GM19023 (cell line): Measurements from ENCODE around the gene MFSD8.
"Not testable (repeated sequence)": the region's sequence is repeated elsewhere in the genome, so short reads cannot be mapped to it uniquely, and the experiment has no call there.

Experiments
- ATAC-seq: cut with Tn5 transposase; IDR thresholded peaks from one replicate; pipeline ENCODE4 v1.9.1; 2021; ENCODE audit warnings: mild to moderate bottlenecking, moderate library complexity; ENCODE audit not compliant: unreplicated experiment

MFSD8 gene, protein sequence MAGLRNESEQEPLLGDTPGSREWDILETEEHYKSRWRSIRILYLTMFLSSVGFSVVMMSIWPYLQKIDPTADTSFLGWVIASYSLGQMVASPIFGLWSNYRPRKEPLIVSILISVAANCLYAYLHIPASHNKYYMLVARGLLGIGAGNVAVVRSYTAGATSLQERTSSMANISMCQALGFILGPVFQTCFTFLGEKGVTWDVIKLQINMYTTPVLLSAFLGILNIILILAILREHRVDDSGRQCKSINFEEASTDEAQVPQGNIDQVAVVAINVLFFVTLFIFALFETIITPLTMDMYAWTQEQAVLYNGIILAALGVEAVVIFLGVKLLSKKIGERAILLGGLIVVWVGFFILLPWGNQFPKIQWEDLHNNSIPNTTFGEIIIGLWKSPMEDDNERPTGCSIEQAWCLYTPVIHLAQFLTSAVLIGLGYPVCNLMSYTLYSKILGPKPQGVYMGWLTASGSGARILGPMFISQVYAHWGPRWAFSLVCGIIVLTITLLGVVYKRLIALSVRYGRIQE

DNA sequence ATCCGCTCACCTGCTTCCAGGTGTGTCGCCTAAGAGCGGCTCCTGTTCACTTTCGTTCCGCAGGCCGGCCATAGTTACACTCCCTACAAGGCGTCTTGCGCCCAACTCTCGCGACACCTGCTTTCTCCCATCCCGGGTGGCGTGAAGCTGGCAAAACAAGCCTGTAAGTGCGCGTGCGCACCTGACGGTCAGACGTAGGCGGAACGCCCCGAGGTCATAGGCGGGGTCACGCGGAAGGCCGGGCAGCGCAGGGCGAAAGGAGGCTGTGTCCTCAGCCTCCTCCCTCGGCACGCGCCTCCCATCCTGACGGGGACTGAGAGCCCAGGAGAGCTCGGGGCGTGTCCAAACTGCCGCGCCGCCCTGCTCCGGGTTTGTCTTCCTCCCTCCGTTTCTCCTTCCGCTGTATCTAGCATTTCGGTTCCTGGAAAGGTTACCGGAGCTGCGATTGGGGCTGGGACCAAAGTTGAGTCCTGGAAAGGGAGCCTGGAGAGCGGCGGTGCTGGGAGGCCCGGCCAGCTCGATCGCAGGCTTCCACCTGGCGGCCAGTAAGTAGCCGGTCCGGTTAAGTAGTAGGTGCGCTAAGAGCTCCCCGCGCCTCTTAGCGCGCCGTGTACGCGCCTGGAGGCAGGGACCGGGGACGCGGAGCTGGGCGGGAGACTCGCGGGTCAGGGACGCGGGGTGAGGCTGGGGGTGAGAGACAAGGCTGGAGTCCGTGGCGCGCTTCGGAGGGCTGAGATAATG, at the start of gene MFSD8, which contains the start of gene ABHD18:
MFSD8 (minus strand) TSS at position 112 of the 741 bp plus-strand sequence; CDS start at position 72, 40 bp downstream.
ABHD18 (plus strand) TSS at position 345 of the 741 bp plus-strand sequence. CDS start 17,550 bp downstream, outside the sequence.
- peak; percentile 95 for ATAC-seq

DNA sequence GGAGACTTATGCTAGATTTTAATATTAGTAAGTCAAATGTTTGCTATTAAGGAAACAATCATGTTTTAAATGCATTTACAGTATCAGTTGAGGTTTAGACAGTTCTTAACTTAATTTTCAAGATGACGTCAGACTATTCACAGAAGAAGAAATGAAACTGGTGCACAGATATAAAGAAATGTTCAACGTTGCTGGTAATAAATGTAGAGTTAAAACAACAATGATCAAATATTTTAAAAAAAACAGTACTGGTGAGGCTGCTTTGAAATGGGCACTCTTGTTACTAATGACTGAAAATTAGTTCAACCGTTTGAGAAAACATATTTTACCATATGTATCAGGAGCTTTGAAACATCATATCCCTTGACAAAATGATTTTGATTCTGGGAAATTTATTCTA, 44.5 kb upstream of the MFSD8 start:
- ATAC-seq, result no peak

DNA sequence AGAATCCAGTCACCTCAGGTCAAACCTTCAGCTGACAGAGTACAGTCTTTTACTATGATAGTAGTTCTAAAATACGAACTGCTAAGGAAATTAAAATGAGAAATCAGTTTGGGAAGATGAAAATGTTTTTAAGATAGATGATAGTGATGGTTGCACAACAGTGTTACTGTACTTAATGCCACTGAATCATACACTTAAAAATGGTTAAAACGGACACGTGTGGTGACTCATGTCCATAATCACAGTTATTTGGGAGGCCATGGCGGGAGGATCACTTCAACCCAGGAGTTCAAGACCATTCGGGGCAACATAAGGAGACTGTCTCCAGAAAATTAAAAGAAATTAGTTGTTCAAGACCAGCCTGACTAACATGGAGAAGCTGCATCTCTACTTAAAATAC, 41.6 kb upstream of the MFSD8 start:
- no peak for ATAC-seq

DNA sequence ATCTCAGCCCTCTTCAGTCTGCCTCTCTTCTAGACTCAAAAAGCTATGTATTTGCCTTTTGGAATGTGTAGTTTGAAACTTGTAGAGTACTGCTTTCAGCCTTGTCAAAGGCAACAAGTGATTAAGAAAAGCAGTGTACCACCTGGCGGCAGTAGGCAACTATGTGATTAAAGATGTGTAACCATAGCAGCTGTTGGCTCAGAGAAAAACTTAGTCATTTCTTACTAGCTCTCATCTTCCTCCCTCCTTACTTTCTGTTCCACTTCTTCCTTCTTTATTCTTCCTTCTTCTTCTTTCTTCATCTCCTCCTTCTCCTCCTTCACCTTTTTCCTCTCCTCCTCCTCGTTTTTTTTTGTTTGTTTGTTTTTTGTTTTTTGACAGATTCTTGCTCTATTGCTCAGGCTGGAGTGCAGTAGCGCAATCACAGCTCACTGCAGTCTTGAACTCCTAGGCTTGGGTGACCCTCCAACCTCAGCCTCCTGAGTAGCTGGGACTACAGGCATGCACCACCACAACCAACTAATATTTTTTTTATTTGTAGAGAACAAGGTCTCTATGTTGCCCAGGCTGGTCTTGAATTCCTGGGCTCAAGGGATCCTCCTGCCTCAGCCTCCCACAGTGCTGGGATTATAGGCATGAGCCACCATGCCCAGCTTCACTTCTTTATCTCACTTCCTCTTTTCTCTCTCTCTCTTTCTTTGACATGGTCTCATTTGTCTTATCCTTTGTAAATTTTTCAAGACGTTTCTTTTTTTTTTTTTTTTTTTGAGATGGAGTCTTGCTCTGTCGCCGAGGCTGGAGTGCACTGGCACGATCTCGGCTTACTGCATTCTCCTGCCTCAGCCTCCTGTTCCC, 32.8 kb upstream of the MFSD8 start:
- ATAC-seq, result peak; percentile 98

DNA sequence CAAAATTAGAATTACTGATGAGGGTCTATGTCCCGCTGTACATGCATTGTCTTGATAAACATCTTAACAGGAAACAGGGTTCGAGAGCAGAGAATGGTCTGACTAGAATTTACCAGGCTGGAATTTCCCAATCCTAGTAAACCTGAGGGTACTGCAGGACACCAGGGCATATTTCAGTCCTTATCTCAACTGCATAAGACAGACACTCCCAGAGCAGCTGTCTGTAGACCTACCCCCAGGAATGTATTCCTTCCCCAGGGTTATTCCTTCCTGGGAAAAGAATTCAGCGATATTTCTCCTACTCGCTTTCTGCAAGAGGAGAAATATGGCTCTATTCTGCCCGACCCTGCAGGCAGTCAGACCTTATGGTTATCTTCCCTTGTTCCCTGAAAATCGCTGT, 31.5 kb upstream of the MFSD8 start:
- ATAC-seq, result not testable (repeated sequence)

DNA sequence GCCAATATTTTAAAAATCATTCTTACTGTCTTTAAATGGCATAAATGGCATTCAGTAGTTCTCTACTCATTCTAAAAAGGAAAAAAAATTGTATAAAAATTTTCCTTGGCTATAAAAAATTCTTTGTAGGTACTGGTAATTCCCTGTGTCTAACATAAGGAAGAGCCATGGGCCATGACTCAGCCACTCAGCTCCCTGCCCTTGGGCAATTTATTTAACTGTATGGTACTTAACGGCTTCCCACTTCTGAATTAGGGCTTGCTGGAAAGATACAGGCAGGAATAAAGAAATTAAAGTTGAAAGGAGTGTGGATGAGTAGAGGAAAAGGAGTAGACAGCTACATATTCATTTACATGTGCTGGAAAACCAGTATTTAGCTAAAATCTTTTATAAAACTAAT, 30.8 kb upstream of the MFSD8 start:
- ATAC-seq, result no peak

DNA sequence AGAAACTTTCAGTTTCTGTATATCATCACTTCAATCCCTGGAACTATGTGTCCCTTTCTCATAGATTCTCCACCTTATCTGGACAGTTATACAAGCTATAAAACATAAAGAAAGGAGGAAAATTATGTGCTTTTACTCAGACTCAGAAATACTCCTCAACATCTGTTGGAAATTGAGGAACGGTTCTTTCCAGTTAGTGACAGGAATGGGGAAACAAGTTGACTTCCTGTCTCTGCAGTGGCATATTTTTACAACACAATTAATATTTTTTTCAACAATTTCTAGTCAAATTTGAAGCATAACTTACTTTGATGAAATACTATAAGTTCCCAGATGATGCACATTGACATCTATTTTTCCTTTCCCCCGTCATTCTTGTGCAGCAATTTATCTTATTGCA, 28.2 kb upstream of the MFSD8 start:
- no peak for ATAC-seq

DNA sequence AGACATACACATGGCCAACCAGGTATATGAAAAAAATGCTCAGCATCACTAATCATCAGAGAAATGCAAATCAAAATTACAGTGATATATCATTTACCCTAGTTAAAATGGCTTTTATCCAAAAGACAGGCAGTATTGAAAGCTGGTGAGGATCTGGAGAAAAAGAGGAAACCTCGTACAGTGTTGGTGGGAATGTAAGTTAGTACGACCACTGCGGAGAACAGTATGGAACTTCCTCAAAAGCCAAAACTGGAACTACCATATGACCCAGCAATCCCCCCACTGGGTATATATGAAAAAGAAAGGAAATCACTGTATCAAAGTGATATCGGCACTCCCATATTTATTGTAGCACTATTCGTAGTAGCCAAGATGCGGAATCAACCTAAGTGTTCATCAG, 23.7 kb upstream of the MFSD8 start:
- ATAC-seq, result no peak

DNA sequence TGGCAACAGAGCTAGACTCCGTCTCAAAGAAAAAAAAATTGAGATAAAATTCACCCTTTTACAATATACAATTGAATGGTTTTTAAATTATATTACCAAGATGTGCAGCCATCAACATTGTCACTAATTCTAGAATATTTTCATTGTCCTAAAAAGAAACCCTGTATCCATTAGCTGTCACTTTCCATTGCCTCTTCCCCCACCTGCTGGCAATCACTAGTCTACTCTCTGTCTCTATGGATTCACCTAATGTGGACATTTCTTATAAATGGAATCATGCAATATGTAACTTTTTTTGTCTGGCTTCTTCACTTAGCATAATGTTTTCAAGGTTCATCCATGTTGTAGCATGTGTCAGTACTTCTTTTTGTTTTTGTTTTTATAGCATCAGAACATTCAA, 21.0 kb upstream of the MFSD8 start:
- ATAC-seq, result no peak

DNA sequence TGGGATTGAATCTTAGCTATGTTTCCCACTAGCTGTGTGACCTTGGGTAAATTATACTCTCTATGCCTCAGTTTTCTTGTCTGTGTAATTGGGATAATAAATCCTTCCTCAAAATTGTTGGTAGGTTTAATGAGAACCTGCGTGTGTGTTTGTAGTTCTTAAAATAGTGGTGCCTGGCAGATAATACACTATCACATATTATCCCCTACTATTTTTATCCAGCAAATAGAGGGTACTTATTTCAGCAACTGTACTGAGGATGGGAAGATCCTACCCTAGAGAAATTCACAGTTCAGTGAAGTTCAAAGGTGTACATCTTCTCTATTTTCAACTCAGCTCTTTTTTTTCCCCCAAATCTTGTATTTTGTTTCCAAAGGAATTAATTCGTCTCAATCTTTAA, 17.5 kb upstream of the MFSD8 start:
- ATAC-seq, result no peak

DNA sequence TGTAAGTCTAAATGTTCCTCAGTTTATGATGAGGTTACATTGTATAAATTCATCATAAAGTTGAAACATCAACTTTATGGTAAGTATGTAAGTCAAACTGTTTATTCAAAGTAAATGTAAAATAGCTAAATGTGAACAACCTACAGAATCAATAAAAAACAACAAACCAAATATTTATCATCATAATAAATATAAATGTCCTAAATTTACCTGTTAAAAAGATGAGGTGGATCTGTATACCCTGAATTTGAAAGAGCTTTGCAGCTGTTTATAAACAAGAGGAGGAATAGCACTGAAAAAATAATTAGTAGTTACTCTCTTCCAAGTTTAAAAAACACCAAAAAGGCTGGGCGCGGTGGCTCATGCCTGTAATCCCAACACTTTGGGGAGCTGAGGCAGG, 14.0 kb upstream of the MFSD8 start:
- ATAC-seq, result no peak

DNA sequence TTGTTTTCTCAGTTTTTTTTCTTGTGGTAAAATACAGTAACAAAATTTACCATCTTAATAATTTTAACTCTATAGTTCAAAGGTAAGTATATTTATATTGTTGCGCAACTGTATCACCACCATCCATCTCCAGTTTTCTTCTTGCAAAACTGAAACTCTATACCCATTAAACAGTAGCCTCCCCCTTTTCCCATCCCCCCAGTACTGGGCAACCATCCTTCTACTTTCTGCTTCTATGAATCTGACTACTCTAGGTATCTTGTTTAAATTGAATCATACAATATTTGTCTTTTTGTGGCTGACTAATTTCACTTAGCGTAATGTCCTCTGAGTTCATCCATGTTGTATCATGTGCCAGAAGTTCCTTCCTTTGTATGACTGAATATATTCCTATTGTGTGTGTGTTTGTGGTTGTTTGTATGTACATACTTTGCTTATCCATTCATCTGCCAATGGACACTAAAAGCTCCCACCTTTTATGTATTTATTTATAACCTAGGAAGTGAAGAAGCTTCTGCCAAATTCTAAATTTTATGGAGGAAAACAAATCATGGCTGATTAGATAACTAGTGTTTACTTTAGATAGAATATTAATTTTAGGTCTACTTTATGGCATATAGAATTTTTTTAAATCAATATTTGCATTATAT, 10.3 kb upstream of the MFSD8 start:
- no peak for ATAC-seq

DNA sequence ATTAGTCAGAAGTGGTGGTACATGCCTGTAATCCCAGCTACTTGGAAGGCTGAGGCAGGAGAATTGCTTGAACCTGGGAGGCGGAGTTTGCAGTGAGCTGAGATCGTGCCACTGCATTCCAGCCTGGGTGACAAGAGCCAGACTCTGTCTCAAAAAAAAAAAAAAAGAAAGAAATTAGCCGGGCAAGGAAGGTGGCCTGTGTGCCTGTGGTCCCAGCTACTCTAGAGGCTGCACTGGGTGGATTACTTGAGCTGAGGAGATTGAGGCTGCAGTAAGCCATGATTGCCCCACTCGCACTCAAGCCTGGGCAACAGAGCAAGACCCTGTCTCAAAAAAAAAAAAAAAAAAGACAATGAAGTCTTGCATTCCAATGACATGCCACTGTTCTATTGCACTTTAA, 6.0 kb upstream of the MFSD8 start:
- ATAC-seq, result not testable (repeated sequence)

DNA sequence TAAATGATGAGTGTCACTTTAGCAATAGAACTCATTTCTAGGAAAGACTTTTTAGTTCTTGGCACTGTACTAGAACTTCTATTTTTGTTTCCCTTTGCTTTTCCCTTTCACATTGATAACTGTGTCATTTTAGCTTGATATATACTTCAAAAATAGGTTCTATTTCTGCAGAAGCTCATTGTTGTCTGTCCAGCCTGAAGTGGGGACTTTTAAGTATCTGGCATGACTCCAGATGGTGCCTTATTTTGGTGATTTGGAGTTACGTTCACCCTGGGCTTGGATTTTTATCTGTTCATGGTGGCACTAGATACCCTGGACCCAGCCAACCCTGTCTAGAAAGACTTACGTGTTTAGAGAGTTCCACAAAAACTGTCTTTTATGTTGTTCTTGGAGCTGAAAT, 3.6 kb upstream of the MFSD8 start:
- ATAC-seq, result no peak

DNA sequence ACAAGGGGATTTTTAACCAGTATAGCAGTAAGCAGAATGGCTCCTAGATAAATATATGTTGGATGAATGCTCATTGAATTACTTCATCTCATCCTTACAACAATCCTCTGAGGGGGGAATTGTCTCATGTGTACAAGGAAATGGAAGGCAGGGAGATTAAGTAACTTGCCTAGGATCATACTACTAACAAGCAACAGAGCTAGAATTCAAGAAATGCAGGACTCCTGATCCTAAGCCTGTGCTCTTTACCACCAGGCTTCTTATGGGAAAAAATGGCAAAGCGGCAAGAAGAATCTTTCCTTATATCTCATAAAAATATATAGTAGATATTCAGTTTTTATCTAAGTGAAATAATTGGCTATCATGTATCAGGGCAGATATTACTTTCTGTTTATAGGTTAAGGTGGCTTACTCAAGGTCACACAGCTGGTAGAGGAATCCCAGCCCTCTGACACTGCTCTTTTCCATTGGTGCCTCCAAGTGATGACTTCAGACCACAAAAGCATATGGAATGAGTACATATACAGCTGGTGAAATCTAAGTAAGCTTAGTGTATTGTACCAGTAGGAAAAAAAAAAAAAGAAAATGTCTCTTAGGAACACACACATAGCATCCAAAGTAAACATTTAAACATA, 2.3 kb upstream of the MFSD8 start:
- ATAC-seq, result no peak

DNA sequence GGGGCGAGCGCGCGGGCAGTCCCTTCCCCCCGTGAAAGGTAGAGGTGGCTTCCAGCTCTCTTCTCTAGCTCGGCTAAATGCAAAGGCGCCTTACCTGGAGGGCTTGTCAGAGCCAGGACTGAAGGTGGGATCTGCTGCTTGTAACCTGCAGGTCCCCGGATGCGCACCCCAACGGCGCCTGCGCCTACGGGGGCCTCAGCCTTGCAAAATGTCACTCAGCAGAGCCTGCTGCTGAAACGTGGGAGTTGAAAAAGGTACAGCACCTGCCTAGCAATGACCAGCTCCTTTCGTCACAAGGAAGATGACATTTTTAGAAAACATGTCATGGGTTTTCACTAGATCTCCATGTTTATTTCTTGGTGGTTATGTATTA, 816 bp upstream of the MFSD8 start:
- ATAC-seq, result peak; percentile 26

DNA sequence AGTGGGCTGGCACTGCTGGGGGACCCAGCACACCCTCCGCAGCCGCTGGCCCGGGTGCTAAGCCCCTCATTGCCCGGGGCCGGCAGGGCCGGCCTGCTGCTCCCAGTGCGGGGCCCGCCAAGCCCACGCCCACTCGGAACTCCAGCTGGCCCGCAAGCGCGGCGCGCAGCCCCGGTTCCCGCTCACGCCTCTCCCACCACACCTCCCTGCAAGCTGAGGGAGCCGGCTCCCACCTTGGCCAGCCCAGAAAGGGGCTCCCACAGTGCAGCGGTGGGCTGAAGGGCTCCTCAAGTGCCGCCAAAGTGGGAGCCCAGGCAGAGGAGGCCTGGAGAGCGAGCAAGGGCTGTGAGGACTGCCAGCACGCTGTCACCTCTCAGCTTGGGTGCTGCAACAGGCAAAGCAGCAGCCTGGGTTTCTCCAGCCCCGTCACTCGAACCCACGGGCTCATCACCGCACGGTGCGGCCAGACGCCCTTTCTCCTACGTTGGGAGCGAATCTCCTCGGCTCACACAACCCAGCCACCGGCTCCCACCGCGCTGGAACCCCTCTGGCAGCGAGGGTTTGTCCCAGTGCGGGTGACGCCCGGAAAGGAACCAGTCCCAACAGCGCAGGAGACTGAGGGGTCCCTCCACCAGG, 429 bp downstream of the MFSD8 start:
- peak; percentile 13 for ATAC-seq

DNA sequence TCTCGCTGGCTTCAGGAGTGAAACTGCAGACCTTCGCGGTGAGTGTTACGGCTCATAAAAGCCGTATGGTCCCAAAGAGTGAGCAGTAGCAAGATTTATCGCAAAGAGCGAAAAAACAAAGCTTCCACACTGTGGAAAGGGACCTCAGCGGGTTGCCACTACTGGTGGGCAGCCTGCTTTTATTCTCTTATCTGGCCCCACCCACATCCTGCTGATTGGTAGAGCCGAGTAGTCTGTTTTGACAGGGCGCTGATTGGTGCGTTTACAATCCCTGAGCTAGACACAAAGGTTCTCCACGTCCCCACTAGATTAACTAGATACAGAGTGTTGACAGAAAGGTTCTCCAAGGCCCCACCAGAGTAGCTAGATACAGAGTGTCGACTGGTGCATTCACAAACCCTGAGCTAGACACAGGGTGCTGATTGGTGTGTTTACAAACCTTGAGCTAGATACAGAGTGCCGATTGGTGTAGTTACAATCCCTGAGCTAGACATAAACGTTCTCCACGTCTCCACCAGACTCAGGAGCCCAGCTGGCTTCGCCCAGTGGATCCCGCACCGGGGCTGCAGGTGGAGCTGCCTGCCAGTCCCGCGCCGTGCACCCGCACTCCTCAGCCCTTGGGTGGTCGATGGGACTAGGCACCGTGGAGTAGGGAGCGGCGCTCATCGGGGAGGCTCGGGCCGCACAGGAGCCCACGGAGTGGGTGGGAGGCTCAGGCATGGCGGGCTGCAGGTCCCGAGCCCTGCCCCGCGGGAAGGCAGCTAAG, 1.2 kb downstream of the MFSD8 start:
- ATAC-seq, result not testable (repeated sequence)

DNA sequence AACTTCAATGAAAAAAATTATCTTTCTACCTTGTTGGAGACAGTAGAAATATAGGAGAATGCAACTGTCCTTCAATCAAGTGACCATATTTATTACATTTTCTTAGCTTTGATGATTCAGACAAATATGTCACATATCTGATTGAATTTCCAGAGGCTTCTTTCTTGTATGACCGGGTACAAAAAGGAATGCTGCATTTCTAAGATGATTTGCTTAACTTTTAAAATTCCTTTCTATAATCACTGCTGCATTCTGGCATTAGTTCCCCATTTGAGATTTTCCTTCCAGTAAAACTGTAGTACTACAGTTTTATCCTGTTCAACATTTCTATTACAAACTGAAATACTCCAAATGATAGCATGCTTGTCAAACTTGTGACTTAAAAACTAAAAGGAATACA, 5.2 kb downstream of the MFSD8 start:
- ATAC-seq, result no peak
